Measurements from ENCODE around the gene LONRF2.
A peak's percentile ranks its signal among the peaks of the same experiment; 100 is the strongest.

The LONRF2 gene

GRCh38 chr2:100233061-100233460, 89.2 kb downstream of the LONRF2 start:
- no peak overlapping the region for H3K4me3 ChIP-seq (ENCODE audit: low read depth, low read length)
- no peak for TF ChIP-seq CTCF (conservative IDR thresholded peaks at IDR 0.05; ENCODE audit: low read depth, low read length)
- peak; percentile 37 for DNase-seq (ENCODE audit: low read depth)

GRCh38 chr2:100230754-100231153, 91.5 kb downstream of the LONRF2 start:
- H3K4me3 ChIP-seq (ENCODE audit: low read depth, low read length) = no peak overlapping the region
- peak; percentile 38 for DNase-seq (ENCODE audit: low read depth)
- TF ChIP-seq CTCF (conservative IDR thresholded peaks at IDR 0.05; ENCODE audit: low read depth, low read length) = peak; percentile 15

GRCh38 chr2:100228967-100229366, 93.3 kb downstream of the LONRF2 start:
- no peak for DNase-seq (ENCODE audit: low read depth)
- no peak overlapping the region for H3K4me3 ChIP-seq (ENCODE audit: low read depth, low read length)
- no peak for TF ChIP-seq CTCF (conservative IDR thresholded peaks at IDR 0.05; ENCODE audit: low read depth, low read length)

- no peak for DNase-seq (ENCODE audit: low read depth)
- TF ChIP-seq CTCF (conservative IDR thresholded peaks at IDR 0.05; ENCODE audit: low read depth, low read length) = no peak
- H3K4me3 ChIP-seq (ENCODE audit: low read depth, low read length) = no peak overlapping the region
Measured at GRCh38 chr2:100228415-100228814, 93.9 kb downstream of the LONRF2 start.

GRCh38 chr2:100224988-100225710, 97.2 kb downstream of the LONRF2 start:
- TF ChIP-seq CTCF (conservative IDR thresholded peaks at IDR 0.05; ENCODE audit: low read depth, low read length) = no peak
- no peak for DNase-seq (ENCODE audit: low read depth)
- H3K4me3 ChIP-seq (ENCODE audit: low read depth, low read length) = no peak overlapping the region

- TF ChIP-seq CTCF (conservative IDR thresholded peaks at IDR 0.05; ENCODE audit: low read depth, low read length) = no peak
- H3K4me3 ChIP-seq (ENCODE audit: low read depth, low read length) = no peak overlapping the region
- DNase-seq (ENCODE audit: low read depth) = no peak
Measured at GRCh38 chr2:100223502-100223901, 98.8 kb downstream of the LONRF2 start.
